Stimulated activated CD8-positive, alpha-beta memory T cell treated with anti-CD3 and anti-CD28 coated beads, Interleukin-15, amount 100 ng/mL, for 24 hours (primary cell): ENCODE measurements around the gene TTC19.
"Not testable (repeated sequence)": the region's sequence is repeated elsewhere in the genome, so short reads cannot be mapped to it uniquely, and the experiment has no call there.

Experiments
- DNase-seq: peaks from one replicate; pipeline ENCODE4 v3.0.0-alpha.2; 2020; ENCODE audit warnings: low read depth

Gene TTC19

GRCh38 chr17:15973016-15973415, 26.6 kb upstream of the TTC19 start:
- no peak for DNase-seq

DNA sequence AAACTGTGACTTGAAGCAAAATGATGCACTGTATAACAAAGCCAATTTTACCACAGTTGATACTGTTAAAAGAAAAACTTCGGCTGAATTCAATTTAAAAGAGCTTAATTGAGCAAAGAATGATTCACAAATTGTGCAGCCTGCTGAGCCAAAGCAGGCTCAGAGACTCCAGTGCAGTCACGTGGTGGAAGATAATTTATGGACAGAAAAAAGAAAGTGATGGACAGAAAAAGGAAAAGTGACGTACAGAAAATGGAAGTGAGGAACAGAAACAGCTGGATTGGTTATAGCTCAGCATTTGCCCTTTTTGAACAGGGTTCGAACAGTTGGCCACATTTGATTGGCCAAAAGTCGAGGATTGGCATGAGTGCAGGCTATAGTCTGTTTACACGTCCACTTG, 25.8 kb upstream of the TTC19 start:
- DNase-seq: no peak

DNA sequence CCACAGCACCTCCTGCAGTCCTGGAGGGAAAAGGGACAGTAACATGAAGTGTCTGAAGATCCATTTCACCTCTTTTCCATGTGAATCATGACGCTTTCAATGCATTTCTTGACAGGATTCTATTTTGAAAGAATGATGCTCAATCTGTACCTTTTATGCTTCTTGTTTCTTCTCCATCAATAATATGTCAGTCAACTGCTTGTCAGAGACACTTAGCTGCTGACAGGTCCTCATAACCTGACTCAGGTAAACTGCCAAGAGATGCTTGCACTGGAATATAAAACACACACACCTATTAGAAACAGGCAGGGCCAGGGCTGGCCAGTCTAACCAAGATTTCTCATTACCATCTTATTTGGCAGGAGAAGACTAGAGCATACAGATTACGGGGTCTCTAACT, 21.7 kb upstream of the TTC19 start:
- no peak for DNase-seq

GRCh38 chr17:15978606-15979005, 21.0 kb upstream of the TTC19 start:
- DNase-seq: no peak

- DNase-seq: not testable (repeated sequence)
Measured at GRCh38 chr17:15979013-15979412, 20.6 kb upstream of the TTC19 start.

DNA sequence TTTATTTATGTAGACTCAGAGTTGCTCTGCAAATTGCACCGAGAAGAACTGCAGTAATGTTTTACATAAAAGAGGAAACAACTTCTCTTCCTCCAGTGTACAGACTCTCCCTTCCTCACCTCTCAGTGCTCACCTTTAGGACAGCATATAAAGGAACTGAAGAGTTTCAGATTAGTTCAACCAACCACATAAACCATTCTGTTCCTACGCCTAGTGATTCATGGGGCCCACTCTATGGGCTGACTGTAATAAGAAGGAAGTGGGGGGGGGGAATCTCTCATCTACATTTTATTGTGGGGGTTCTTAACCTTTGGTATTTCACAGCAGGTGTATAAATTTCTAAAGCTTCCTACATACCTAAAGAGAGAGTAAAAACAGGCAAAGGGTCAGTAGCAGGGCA, 18.4 kb upstream of the TTC19 start:
- no peak for DNase-seq

DNA sequence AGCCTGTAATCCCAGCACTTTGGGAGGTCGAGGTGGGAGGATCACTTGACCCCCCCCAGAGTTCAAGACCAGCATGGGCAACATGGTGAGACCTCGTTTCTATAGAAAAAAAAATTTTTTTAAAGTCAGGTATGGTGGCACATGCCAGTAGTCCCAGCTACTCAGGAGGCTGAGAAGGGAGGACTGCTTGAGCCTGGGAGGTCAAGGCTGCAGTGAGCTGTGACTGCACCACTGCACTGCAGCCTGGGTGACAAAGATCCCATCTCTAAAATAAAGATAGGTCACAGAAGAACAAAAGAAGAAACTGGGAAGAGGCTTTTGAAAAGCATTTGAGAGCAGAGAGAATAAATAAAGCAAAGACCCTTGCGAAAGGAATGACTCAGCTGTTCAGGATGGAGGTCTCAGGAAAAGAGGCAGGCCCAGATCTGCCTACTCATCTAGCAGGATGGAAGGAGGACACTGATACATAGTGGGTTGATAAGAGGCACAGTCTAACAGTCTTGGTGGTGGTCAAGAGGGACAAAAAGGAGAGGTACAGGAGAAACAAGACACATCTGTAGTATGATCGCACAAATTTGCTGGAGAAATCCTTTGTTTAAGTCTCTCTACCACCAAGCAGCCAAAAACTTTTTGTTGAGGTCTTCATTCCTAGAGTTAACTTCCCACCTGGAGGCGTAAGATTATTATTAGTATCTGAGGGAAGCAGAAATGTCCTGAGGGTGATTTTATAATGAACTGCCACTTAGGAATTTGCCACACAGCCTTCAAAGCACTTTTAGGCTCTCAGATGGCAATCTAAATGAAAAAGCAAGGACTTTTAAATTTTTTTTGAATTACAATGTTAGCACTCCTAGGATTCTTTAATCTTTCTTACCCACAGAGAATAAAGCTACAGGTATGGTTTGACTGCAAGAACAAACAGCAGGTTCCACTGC, 17.7 kb upstream of the TTC19 start:
- DNase-seq: no peak

DNA sequence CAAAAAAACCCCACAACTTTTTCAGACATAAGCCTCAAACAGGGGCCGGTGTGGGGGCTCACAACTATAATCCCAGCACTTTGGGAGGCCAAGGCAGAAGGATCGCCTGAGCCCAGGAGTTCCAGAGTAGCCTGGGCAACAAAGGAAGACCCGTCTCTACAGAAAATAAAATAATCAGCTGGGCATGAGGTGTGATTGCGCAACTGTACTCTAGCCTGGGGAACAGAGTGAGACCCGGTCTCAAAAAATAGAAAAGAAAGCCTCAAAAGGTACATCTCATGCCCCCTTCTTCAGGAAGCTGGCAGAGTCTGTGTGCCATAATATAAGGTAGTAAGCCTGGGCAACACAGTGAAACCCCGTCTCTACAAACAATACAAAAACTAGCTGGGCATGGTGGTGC, 3.3 kb upstream of the TTC19 start:
- no peak for DNase-seq

DNA sequence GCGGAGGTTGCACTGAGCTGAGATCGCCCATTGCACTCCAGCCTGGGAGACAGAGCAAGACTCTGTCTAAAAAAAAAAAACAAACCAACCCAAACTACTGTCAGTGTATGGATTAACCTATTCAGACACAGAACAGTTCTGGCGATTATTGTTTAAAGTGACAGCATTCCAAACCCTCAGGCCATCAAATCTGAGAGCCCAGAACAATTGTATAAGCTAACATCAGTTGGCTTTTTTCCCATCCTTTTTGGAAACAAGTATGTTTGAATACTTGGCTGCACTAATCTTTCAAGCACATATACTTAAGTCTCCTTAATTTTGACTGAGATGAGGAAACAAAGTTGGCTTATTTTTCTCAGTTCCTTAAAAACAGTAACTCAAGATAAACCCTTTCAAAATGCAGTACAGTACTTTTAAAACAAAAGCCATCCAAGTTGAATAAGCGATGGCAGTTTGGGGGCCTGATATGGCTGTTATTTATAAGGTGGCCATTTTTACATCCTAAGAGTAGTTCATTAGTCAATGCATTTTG, 1.5 kb upstream of the TTC19 start:
- no peak for DNase-seq

DNA sequence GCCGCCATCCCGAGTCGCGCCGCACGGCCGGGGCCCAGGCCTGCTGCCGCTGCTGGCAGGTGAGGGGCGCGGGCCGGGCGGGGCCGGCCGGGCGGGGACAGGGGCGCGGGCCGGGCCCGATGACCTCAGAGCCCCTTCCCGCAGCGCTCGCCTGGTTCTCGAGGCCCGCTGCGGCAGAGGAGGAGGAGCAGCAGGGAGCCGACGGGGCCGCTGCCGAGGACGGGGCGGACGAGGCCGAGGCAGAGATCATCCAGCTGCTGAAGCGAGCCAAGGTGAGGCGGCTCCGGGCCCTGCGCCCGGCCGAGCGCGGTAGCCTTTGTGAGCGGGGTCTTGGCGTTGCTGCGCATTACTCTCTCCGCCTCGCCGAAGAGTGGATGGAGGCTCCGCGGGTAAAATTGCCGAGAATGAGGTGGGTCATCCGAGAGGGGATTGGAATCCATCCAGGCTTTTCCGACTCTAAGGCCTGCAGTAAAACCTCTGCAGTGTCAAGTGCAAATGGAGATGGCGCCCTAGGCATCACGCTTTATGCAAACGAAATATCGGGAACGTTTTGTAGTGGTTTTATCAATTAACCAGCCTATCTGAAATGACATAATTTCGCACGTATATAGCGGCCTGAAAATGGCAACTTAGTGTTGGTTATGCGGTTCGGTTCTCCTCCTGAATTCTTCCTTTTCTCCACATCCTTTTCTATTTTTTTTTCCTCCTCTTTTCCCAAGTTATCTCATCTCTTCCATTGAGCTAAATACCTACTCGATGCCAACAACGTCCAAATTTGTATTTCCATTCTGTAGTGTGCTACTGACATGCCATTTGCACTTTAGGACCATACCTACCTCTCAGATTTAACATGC, 577 bp downstream of the TTC19 start:
- no peak for DNase-seq

DNA sequence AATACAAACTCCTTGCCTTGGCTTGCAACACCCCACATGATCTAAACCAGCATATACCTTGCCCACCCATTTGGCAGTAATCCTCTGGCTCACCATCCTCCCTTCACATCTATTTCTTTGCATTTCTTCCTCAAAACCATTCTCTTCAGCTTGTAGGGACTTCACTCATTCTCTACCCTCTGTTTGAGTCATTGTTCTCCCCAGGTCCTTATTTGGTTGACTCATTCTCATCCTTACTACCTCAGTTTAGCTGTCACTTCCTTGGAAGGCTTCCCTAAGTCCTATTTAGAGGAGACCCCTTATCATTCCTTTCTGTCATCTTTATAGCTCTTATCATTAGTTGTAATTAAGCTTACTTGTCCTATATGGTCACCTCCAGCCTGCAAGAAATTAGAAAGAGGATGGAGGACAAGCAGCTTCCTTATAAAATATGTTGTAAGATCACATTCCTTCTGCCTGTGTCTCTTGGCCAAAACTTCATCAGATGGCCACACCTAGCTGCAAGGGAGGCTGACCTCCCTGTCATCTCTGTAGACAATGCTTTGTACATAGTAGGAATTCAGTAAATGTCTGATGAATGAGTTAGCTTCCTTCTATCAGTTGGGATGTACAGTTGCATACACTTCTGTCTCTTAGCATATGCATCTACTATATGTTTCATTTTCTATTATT, 1.7 kb downstream of the TTC19 start:
- DNase-seq: no peak

GRCh38 chr17:16002708-16003260, 3.2 kb downstream of the TTC19 start:
- DNase-seq: no peak

DNA sequence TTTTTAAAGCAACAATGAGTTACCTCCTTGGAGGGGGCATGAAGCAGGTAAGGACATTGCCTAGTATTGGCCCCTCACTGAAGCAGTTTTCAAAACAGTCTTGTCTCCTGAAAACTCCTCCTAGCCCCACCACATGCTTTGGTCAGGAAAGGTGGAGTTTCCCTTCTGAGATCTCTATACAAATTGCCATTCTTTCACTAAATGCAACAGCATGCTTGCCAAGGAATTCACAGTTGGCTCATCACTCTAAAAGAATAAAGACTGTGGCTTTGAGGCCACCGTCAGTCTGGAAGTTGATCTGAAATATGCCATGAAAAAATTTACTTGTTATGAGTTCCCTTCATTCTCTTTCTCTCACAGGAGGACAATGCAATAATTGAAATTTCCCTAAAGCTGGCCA, 4.2 kb downstream of the TTC19 start:
- no peak for DNase-seq

DNA sequence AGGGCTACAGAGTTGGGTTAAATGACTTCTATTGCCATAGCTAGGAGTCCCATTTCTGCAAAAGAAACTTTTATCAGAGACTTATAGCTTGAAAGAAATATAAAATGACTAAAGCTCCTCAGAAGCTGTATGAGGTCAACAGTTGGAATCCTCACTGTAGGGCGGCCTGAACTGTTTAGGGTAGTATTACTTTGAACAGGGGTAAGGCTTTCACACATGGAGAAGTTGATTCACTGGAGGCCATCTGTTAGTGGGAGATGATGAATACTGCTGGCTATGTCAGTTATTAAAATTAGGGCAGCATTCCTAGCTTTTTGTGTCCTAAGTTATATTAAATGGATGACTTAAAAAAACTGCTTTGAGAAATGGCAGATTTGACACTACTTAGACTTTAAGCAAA, 6.0 kb downstream of the TTC19 start:
- DNase-seq: no peak

DNA sequence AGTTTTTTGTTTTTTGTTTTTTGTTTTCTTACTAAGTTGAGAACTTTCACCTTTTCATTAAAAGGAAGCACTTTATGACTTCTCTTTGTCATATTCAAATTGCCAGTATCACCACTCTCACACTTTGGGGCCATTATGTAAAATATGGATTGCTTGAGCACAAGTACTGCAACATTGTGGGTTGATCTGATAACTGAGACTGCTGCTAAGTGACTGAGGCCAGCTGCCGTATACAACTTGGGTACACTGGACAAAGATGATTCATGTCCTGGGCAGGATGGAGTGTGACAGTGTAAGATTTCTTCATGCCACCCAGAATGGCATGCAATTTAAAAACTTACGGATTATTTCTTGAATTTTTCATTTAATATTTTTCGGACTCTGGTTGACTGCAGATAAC, 7.8 kb downstream of the TTC19 start:
- no peak for DNase-seq

GRCh38 chr17:16013943-16014407, 14.4 kb downstream of the TTC19 start:
- no peak for DNase-seq

GRCh38 chr17:16019347-16019746, 19.7 kb downstream of the TTC19 start:
- no peak for DNase-seq

GRCh38 chr17:16023881-16024280, 24.3 kb downstream of the TTC19 start:
- no peak for DNase-seq

DNA sequence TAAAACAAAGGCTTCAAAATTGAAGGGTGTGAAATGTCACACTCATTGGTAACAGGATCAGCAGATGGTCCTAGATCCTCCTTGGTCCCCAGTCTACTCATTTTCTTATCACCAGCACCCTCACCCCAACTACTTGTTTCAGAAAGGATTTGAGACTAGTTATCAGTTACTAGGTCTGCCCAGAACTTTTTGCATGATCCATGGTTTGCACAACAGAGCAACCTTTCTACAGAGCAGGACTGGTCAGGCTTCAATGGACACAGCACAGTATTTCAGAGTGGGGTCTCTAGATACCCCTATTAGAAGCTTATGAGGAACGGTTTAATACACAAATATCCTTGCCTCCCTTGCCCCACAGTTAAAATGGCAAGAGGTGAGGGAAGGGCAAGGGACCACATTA, 25.6 kb downstream of the TTC19 start:
- DNase-seq: no peak

DNA sequence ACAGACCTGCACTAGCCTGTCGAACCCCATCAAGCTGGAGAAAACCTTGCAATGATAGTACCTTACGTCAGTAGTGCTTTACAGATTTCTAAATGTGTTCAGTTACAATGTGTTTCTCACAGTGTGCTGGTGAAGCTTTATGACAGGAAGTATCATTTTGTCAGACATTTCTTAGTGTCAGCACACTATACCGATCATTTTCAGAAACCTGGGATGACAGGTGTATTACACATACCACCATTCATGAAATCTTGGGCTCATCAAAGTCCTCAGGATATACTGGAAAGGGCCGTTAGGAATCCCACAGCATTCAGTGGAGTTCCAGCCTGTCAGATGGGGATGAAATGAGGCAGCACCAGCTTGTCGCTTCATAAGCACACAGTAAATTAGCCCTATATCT, 27.3 kb downstream of the TTC19 start:
- DNase-seq: no peak

DNA sequence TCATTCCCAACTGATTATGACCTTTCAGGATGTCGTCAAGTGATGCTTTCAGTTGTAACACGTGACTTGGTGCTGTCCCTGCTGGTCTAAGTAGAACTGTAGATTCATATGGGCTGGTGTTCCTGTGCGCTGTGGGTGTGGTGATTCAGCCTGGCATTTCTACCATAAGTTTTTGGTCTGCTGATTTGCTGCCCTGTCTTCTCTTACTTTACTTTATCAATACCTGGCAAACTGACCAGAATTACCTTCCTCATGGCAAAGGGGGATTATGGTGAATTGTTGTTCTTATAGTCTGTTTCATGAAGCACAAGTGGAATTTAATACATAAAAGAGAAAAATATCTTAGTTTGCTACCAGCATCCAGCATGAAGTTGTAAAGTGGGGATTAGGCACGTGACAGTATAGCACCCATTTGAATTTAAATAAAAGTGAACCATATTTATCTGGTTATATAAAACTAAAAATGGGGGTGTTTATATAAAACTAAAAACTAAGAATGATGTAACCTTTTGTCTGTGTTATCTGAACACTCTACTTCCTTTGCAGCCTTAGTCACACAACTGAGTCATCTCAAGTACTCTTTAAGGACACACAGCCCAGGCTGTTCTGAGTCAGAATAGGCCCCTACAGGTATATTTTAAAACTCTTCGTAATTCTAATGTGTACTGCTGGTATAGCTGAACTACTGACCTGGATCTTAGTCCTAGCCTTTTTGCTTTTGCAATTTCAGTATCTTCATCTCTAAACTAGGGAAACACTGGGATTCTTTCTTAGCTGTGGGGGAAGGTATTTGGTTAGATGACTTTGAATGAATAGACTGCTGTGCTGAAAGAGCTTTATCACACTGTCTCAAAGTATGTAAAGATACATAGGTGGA, 28.3 kb downstream of the TTC19 start:
- no peak for DNase-seq
